H54 (cell line): ENCODE data around the gene MED1.
A peak's percentile ranks its signal among the peaks of the same experiment; 100 is the strongest.
"Not testable (repeated sequence)": the region's sequence is repeated elsewhere in the genome, so short reads cannot be mapped to it uniquely, and the experiment has no call there.

Experiments used
- DNase-seq: peaks from one replicate; pipeline ENCODE4 v3.0.0; 2011; ENCODE audit warnings: low spot score, mixed read lengths; ENCODE audit not compliant: insufficient read length
- FAIRE-seq: peaks from 3 replicates; lab custom pipeline; 2011; peaks lifted over from hg19 to GRCh38; lab: Jason Lieb, UNC
- POLR2A ChIP-seq: IDR thresholded peaks from 2 replicates; pipeline ENCODE4 v1.6.1; 2011; ENCODE audit warnings: low read depth, mild to moderate bottlenecking, low read length

The MED1 gene

GRCh38 chr17:39404542-39405378 is 46.3 kb downstream of the MED1 start:
- TF ChIP-seq POLR2A = no peak
- DNase-seq (peak; percentile 56), FAIRE-seq (peak; percentile 43)

- no peak for TF ChIP-seq POLR2A
- no peak for FAIRE-seq
- DNase-seq = no peak
Observed at GRCh38 chr17:39402890-39403605, 48.0 kb downstream of the MED1 start.

DNA sequence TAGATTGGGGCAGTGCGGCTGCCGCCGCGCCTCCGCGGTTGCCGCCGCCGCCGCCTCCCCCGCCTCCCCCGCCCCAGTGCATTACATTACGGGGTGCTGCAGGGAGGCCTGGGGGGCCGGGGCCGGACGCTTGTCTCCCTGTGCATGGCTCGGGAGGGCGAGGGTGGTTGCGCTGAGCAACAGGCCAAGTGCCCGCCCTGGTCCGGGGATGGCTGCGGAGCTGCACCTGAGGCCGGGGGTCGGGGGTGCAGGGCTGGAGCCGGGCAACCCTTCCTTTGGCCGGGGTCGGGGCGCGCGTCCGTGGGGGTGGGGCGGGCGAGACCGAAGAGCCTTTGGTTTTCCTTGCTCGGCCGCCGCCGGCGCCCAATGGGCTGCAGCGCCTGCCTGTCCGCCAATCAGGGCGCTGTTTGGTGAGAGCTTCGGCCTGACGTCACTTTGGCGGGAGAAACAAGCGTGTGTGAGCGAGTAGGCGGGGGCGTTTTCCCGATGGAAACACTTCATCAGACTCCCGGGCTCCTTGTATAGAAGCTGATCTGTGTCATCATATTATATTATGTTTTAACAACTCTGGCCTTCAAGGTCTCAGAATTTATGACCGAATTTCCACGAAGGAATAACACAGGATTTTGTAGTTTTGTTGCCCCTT is 48.7 kb downstream of the MED1 start:
- DNase-seq (peak; percentile 84), FAIRE-seq (peak; percentile 41)
- no peak for TF ChIP-seq POLR2A

DNA sequence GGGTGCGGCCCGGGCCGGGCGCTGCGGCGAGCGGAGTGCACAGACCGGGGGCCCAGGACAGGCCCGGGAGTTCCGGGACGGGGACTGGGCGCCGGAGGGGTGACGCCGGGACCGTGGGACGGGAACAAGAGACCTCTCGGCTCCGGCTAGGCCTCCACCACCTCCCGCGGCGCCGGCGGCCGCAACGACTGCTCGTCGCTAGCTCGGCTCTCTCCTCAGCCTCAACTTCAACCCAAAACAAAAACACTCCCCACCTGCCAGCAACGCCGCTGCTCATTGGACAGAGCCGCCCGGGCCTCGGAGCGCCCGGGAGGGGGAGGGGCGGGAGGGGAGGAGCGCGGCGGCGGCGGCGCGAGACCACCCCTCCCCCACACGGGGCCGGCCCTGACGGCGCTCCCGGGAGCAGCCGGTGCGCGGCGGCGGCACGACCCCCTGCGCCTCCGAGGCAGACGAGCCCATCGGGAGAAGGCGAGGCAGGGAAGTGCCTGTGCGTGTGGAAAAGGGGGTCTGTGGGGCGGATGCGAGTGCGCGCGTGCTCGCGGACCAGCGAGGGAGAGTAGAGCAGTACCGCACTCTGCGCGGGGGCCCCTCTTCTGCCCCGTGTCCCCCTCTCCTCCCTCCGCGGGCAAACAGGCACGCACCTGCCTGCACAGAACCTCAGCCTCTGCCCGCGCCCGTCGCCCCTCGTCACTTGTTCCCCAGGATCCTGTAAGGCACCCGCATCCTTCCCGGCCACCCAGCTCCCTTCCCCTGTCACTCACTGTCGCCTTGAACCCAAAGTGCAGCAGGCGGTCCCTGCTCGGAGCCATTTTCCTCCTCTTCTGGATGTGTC is 49.4 kb downstream of the MED1 start, which contains the start of gene FBXL20:
Gene FBXL20 (minus strand): TSS at position 215 of the 832 bp plus-strand sequence. CDS start 224 bp downstream, outside the sequence.
- DNase-seq = peak; percentile 93
- no peak; the same call in 1 of the 2 replicates for TF ChIP-seq POLR2A
- FAIRE-seq = no peak

DNA sequence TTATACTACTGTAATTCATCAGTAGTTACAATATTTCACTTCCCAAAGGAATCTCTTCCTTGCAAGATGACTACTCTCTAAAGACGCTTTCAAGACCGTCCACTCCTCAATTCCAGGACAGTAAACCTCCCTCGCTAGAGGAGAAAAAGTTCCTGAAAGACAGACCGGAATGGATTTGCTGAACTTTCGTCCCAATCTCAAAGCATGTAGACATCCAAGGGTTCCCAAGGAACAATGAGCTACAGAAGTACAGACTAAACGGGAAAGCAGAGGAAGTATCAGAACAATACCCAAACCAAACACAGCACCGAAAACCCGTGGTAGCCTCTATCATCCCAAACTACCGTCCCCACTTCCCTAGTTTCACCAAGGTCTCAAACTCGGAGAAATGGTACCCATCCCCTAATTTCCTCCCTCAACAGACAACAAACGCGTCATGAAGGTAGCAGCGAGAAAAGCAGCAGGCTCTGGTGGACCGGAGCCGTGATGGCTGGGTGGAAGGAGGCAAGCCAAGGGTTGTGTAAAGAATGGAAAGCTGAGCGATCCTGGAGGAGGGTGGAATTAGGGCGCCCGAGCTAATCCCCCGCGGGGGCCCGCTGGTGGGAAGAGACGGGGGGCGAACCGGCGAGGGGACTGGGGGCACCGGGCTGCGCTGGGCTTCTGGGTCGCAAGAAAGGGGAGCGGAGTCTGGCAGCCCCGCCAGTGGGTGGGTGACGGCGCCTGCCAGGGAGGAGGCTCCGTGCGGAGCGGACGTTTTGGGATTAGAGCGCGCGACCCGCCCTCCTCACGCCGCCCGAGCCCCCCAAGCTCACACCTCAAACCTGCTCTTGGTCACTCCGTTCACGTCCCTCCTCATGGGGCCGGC is 50.3 kb downstream of the MED1 start:
- TF ChIP-seq POLR2A = no peak
- DNase-seq (no peak), FAIRE-seq (no peak)

DNA sequence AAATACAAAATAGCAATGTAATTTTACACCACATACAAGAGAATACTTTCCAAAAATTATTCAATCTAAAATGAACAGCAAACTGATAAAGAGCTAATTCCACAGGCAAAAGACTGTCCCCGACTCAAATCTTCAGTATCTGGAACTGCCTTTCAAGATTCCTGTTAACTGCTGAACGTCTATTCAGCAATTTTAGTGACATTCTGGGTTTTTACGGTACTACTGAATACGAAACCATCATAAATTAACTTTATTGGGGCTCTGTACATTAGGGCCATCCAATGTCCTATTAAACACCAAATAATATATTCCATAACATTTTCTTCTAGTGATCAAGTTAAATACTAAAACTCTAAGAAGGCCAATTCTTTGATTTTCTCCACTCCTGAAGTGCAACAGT is 51.3 kb downstream of the MED1 start:
- no peak for TF ChIP-seq POLR2A

DNA sequence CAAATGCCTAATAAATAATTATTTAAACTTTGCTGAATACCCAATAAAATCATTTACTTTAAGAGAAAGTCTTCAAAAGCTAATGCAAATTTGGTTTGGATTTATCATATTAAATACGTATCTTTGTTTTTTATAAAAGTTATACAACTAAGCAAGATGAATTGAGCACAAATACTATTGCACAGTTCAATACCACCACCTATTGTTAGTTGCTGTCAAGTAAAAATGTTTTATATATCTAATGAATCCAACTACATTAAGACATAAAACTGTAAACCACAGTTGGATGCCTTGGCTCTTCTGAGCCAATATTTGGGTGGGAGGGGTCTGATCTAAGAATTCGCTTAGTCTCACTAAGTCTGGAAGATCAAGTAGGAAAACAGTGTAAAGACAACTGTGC is 57.3 kb downstream of the MED1 start:
- no peak for TF ChIP-seq POLR2A
- no peak for DNase-seq
- FAIRE-seq = no peak

More for the DNA sequence above, 51.3 kb downstream of the MED1 start:
- FAIRE-seq (no peak), DNase-seq (no peak)

DNA sequence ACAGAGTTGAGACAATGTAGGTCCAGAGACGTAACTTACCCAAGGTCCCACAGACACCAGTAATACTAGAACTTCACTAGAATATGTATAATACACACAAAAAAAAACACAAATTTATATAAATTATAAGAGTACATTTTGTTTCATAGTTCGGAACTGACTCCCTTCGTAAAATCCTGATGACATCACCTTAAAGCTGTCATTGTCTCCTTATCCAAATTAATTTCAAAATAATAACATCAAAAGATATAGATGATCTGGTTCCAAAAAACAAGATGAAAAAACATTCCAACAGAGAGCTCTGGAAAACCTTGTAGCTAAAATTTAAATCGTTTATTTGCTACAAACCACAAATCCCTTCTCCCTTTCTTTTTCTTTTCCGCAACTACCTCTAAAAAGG is 59.6 kb downstream of the MED1 start:
- TF ChIP-seq POLR2A = no peak
- FAIRE-seq = no peak
- no peak for DNase-seq

DNA sequence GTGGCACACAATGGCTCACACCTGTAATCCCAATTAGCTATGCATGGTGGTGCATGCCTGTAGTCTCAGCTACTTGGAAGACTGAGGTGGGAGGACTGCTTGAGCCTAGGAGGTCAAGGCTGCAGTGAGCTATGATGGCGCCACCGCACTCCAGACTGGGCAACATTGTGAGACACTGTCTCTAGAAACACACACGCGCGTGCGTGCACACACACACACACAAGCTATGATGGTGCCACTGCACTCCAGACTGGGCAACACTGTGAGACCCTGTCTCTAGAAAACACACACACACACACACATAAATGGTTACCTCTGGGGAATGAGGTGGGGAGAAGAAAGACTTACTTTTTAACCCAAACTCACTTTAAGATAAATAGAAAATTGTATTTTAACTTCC is 66.0 kb downstream of the MED1 start:
- TF ChIP-seq POLR2A = no peak
- no peak for FAIRE-seq
- DNase-seq = no peak

DNA sequence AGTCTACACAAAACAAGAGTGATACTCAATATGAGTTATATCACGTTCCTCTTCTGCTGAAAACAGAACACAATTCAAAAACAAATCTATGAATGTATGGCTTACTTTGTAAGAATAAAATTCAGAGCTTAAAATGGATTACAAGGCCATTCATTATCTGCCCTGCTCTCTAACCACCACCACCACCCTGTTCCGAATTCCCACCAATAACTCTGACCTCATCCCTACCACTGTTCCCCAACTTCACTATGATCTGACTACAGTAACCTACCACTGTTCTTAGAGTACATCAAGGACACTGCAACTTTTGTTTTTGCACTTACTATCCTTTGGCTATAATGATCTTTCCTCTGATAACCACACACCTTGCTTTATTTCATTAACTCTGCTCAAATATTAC is 70.9 kb downstream of the MED1 start:
- FAIRE-seq (no peak), DNase-seq (no peak)
- no peak for TF ChIP-seq POLR2A

DNA sequence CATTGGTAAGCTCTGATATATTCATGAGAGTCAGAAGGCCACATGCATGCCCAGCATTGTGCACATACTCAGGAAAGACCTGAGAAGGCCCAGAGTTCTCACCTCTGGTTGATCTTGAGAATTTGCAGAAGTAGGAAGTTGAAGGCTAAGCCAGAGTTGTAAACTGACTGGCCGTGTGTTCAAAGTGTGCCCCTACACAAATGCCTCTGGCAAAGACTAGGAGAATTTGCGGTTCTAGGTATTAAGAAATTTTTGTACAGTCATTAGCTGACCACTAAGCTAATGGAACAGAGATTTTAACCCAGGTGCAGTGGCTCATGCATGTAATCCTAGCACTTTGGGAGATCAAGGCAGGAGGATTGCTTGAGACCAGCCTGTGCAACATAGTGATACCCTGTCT is 74.6 kb downstream of the MED1 start:
- no peak for TF ChIP-seq POLR2A
- DNase-seq = no peak
- FAIRE-seq = no peak

- DNase-seq, FAIRE-seq: not testable (repeated sequence)
Observed at GRCh38 chr17:39367805-39368204, 83.3 kb downstream of the MED1 start.

DNA sequence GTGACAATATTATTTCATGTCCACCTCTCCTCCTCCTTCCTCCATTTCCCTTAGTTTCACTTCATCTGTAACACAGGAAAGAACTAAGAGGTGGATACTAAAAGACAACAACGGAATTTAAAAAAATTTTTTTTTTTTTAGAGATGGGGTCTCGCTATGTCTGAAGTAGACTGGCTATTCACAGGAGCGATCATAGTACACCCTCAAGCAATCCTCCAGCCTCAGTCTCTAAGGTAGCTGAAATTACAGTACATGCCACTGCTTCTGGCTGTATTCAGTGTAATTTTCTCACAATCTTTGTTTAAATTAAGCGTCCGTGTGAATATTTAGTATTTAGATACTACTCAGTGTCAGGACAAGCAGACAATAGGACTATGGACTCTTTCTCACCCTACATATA is 85.2 kb downstream of the MED1 start:
- DNase-seq = no peak
- no peak for FAIRE-seq
- TF ChIP-seq POLR2A = no peak
